Caki2 (cell line): Measurements from ENCODE around the gene TADA1. TPM values are rescaled to one million over a fixed set of nuclear protein-coding genes. Genes with fewer than 3 reads are reported as not detected.
"Not testable (repeated sequence)": the region's sequence is repeated elsewhere in the genome, so short reads cannot be mapped to it uniquely, and the experiment has no call there.

Experiments used
- DNase-seq: peaks from one replicate; pipeline ENCODE4 v3.0.0-alpha.2; 2015; ENCODE audit warnings: low read depth
- in situ Hi-C: cut with HindIII; loops from 2 replicates; pipeline ENCODE4 v1.10.0; 2016; ENCODE audit warnings: low sequenced_read_pairs, low pct_unique_long_range_greater_than_20kb, mixed read lengths
- total RNA-seq: library from RNA; depleted of rRNA; stranded (reverse); fragments of >200 nt; shearing (Covaris generic); gene quantifications from 2 replicates; pipeline ENCODE4 v1.2.3, GENCODE V29; 2014; ENCODE audit warnings: low replicate concordance

Gene TADA1
- total RNA-seq, 1 experiment from 2014 or later: 26.4 TPM

GRCh38 chr1:166858726-166859419 lies 17.2 kb downstream of the TADA1 start:
- in situ Hi-C loops: no loop called here
- no peak for DNase-seq

DNA sequence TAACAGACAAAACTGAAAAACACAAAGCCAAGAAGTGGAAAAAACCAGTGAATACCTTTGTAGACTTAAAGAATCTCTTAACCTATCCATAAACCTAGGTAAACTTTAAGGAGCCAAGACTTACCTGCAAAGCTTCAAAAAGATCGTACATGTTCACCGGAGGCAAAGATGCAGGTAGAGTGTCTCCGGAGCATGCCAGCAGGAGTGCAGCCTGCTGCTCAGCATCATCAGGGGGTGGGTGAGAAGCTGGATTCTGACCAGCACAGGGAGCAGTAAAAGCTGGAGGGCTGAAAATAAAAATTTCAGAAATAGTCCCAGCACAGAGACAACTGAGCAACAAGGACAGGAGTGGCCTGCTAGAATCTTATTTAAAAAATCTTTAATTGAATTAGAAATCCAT lies 18.1 kb downstream of the TADA1 start:
- in situ Hi-C loops: no loop called here
- no peak for DNase-seq

DNA sequence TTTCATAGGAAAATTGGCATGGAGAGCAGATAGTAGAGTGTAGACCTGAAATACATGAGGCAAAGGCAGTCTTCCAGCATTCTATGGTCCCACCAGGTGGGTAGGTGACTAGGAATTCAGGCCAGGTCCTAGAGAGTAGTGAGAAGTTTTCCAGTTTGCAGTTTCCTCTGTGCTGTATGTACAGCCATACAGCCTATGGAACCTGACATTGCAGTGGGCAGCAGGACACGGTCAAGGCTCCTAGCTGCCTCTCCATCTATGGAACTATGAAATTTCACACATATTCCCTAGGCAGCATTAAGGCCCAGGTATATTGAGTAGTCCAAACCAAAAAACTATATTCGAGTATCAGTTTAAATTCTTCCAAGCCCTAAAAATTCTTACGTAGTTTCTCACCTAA lies 20.5 kb downstream of the TADA1 start:
- DNase-seq: no peak
- in situ Hi-C loops: no loop called here

GRCh38 chr1:166852918-166853317 lies 23.1 kb downstream of the TADA1 start:
- in situ Hi-C loops: no loop called here
- no peak for DNase-seq

DNA sequence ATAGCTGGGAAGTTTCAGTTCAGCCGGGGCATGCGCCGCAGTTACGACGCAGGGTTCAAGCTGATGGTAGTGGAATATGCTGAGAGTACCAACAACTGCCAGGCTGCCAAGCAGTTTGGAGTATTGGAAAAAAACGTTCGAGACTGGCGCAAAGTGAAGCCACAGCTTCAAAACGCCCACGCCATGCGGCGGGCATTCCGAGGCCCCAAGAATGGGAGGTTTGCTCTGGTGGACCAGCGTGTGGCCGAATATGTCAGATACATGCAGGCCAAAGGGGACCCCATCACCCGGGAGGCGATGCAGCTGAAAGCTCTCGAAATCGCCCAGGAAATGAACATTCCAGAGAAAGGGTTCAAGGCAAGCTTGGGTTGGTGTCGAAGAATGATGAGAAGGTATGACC lies 26.9 kb downstream of the TADA1 start:
- in situ Hi-C loops: no loop called here
- DNase-seq: no peak

DNA sequence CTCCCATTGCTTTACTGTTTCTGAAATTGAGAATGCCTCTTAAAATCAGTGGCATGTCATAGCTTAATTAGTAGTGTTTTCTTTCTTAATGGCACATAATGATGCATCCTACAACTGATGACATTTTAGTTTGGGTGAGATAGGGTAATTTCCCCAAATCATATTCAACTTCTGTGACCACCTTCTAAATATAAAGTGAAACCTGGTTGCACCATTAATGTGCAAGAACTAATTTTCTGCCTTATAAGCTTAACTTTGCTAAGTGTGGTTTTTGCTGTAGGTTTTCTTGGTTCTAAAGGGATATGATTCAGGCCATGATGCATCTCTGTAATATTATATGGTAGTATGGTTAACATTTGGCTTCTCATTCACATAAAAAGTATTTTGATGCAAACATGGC lies 27.9 kb downstream of the TADA1 start:
- no peak for DNase-seq
- in situ Hi-C loops: no loop called here

DNA sequence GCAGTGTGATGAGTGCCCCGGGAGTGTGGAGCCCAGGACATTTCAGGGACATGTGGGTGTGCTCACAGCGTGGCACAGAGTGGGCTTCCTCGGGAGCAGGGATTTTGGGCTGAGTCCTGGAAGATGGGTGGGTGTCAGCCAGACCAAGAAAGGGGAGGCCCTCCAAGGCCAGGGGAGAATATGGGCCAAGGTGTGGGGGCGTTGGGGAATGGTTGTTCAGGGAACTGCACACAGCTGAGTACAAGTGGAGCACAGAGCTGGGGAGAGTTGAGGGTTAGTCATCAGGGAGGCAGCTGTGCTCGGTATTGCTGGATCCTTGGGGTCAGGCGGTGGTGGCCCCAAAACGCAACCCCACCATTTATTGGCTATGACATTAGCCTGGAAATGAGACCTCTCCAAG lies 31.3 kb downstream of the TADA1 start:
- in situ Hi-C loops: no loop called here
- DNase-seq: no peak

- no peak for DNase-seq
- in situ Hi-C loops: no loop called here
Measured at GRCh38 chr1:166843769-166844596, 32.1 kb downstream of the TADA1 start.

- no peak for DNase-seq
- in situ Hi-C loops: no loop called here
Measured at GRCh38 chr1:166843322-166843721, 32.7 kb downstream of the TADA1 start.

DNA sequence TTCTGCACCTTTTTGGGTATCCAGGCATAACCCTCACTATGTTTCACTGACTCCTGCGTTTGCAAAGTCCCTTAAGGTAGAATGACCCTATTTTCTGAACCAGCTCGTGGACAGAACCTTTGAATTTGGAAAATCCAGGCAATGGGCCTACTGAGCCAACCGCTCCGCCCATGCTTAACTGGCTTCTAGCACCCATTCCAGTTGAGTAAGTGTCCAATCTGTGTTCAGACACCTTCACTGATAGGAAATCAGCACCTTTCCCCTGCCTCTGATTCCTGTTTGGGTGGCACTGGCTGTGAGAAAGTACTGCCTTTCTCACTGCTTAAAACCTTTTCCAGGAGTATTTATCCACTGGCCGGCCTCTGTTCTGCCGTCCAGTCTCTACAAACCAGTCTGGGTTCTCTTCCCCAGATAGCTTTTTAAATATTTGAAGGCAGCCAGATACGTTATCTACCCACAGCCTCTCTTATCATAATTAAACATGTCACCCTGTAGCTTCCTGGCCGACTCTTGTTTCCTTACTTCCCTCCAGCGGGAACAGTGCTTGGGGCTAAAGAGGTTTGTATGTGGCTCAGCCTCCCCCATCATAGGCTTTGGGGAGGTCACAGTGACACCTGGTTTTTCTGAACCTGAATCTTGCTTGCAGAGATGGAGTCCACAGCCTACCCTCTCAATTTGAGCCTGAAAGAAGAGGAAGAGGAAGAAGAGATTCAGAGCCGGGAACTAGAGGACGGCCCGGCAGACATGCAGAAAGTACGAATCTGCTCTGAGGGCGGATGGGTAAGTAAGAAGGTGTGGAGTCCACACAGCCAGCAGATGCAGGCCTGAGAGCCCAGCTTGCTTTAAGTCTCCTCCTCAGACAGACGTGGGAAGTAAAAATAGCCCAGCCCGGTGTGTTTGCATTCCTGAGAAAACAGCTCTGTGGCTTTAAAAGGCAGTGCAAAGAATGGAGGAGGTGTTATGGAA lies 35.5 kb downstream of the TADA1 start:
- peak; percentile 10 for DNase-seq
- in situ Hi-C loops: no loop called here

DNA sequence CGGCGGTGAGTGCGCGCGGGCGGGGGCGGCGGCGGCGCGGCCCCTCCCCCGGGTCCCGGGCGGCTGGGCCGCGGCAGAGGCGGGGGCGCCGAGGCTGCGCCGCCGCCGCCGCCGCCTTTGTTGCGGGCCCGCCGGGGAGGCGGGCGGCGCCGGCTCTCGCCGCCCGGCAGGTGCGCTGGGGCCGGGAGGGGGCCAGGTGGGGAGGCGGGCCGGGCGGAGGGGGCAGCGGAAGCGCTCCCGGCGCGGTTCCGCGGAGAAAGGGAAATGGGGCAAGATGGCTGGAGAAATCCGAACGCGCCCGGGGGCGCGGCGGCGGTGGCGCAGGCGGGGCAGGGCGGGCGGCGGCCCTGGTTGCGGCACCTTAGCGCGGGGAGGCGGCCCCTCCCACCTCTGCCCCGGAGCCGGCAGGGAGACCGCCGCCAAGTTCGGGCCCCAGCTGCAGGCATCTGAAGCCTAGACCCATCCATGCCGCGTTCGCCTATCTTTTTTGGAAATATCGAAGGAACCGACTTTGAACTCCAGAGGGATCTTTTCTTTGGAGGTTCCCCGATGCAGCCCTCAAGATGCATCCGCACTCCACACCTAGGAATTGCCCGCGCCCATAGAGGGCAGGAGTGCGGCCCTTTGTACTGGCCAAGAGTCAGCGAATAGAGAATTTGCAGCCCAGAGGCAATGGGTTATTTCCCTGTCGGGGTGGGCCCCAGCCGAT lies 36.3 kb downstream of the TADA1 start:
- in situ Hi-C loops: no loop called here
- peak; percentile 54 for DNase-seq

- in situ Hi-C loops: no loop called here
- peak; percentile 95 for DNase-seq
Measured at GRCh38 chr1:166838766-166839599, 37.1 kb downstream of the TADA1 start, which contains the start of gene POGK. Gene POGK (plus strand): TSS chr1:166839475. CDS start chr1:166840957, 1,482 bp downstream.

- DNase-seq: no peak
- in situ Hi-C loops: no loop called here
Measured at GRCh38 chr1:166836733-166837132, 39.3 kb downstream of the TADA1 start.

DNA sequence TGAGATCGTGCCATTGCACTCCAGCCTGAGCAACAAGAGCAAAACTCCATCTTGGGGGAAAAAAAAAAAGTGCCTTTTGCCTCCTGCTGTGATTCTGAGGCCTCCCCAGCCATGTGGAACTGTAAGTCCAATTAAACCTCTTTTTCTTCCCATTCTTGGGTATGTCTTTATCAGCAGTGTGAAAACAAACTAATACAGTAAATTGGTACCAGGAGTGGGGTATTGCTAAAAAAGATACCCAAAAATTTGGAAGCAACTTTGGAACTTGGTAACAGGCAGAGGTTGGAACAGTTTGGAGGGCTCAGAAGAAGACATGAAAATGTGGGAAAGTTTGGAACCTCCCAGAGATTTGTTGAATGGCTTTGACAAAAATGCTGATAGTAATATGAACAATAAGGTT lies 46.3 kb downstream of the TADA1 start:
- in situ Hi-C loops, DNase-seq: not testable (repeated sequence)

GRCh38 chr1:166827426-166827825 lies 48.6 kb downstream of the TADA1 start:
- in situ Hi-C loops: no loop called here
- DNase-seq: no peak

GRCh38 chr1:166822385-166822784 lies 53.7 kb downstream of the TADA1 start:
- no peak for DNase-seq
- in situ Hi-C loops: no loop called here

- no peak for DNase-seq
- in situ Hi-C loops: no loop called here
Measured at GRCh38 chr1:166819974-166820373, 56.1 kb downstream of the TADA1 start.
